ENCODE data around the gene PFKFB4.

PFKFB4 gene

GRCh38 chr3:48548729-48549705, 7.6 kb downstream of the PFKFB4 start:
- DNase-seq = peak; percentile 83
- Histone ChIP-seq H3K27ac (peak overlapping the region; percentile 52), H3K9me3 (ENCODE audit: severe bottlenecking) (no peaks in the 10 kb centered on the region), H3K4me3 (ENCODE audit: low read depth, low read length) (no peak overlapping the region), H3K36me3 (peaks cover 28% of the 10 kb centered on the region), H3K27me3 (ENCODE audit: insufficient read depth, low read depth, severe bottlenecking) (no peaks in the 10 kb centered on the region)
- TF ChIP-seq CTCF (IDR thresholded peaks at IDR 0.05; ENCODE audit: low read depth, low read length) = peak; percentile 97

- H3K27me3 ChIP-seq (ENCODE audit: insufficient read depth, low read depth, severe bottlenecking) = no peaks in the 10 kb centered on the region
- peak overlapping the region; percentile 52 for H3K27ac ChIP-seq
- no peak for DNase-seq
- H3K4me3 ChIP-seq (ENCODE audit: low read depth, low read length) = no peak overlapping the region
- TF ChIP-seq CTCF (IDR thresholded peaks at IDR 0.05; ENCODE audit: low read depth, low read length) = no peak
- H3K36me3 ChIP-seq = peaks cover 28% of the 10 kb centered on the region
- H3K9me3 ChIP-seq (ENCODE audit: severe bottlenecking) = no peaks in the 10 kb centered on the region
These were observed 8.5 kb downstream of the PFKFB4 start for GRCh38 chr3:48548126-48548525.

- no peaks in the 10 kb centered on the region for H3K9me3 ChIP-seq (ENCODE audit: severe bottlenecking)
- DNase-seq = no peak
- no peak overlapping the region for H3K4me3 ChIP-seq (ENCODE audit: low read depth, low read length)
- H3K36me3 ChIP-seq = peaks cover 28% of the 10 kb centered on the region
- no peaks in the 10 kb centered on the region for H3K27me3 ChIP-seq (ENCODE audit: insufficient read depth, low read depth, severe bottlenecking)
- TF ChIP-seq CTCF (IDR thresholded peaks at IDR 0.05; ENCODE audit: low read depth, low read length) = no peak
- H3K27ac ChIP-seq = no peak overlapping the region
These were observed 10.3 kb downstream of the PFKFB4 start for GRCh38 chr3:48546203-48546829.

- TF ChIP-seq CTCF (IDR thresholded peaks at IDR 0.05; ENCODE audit: low read depth, low read length) = no peak
- DNase-seq = no peak
- Histone ChIP-seq H3K9me3 (ENCODE audit: severe bottlenecking) (no peaks in the 10 kb centered on the region), H3K27ac (no peak overlapping the region), H3K4me3 (ENCODE audit: low read depth, low read length) (no peak overlapping the region), H3K27me3 (ENCODE audit: insufficient read depth, low read depth, severe bottlenecking) (no peaks in the 10 kb centered on the region), H3K36me3 (peaks cover 27% of the 10 kb centered on the region)
These were observed 12.5 kb downstream of the PFKFB4 start for GRCh38 chr3:48544141-48544540.

GRCh38 chr3:48543271-48543866, 13.2 kb downstream of the PFKFB4 start:
- no peak overlapping the region for H3K27ac ChIP-seq
- TF ChIP-seq CTCF (IDR thresholded peaks at IDR 0.05; ENCODE audit: low read depth, low read length) = no peak
- peaks cover 21% of the 10 kb centered on the region for H3K36me3 ChIP-seq

More at GRCh38 chr3:48543271-48543866, 13.2 kb downstream of the PFKFB4 start:
- H3K27me3 ChIP-seq (ENCODE audit: insufficient read depth, low read depth, severe bottlenecking) = no peaks in the 10 kb centered on the region
- no peak overlapping the region for H3K4me3 ChIP-seq (ENCODE audit: low read depth, low read length)
- H3K9me3 ChIP-seq (ENCODE audit: severe bottlenecking) = no peaks in the 10 kb centered on the region
- DNase-seq = no peak

Data from WERI-Rb-1 (cell line).